Endothelial cell of hepatic sinusoid (primary cell): ENCODE measurements around the gene DCLK3.

Source experiments
- in situ Hi-C: cut with HindIII; loops from 2 replicates; pipeline ENCODE4 v1.10.0; 2017; ENCODE audit warnings: low sequenced_read_pairs

DCLK3 gene

GRCh38 chr3:36765104-36765503, 751 bp upstream of the DCLK3 start:
- in situ Hi-C loops: no loop called here

GRCh38 chr3:36764704-36765038, 318 bp upstream of the DCLK3 start:
- in situ Hi-C loops: no loop called here

- in situ Hi-C loops: no loop called here
Observed at GRCh38 chr3:36762918-36763849, 1.2 kb downstream of the DCLK3 start.

GRCh38 chr3:36761779-36762178, 2.6 kb downstream of the DCLK3 start:
- in situ Hi-C loops: no loop called here

- in situ Hi-C loops: no loop called here
Observed at GRCh38 chr3:36756269-36756668, 8.1 kb downstream of the DCLK3 start.

GRCh38 chr3:36751326-36751725, 13.0 kb downstream of the DCLK3 start:
- in situ Hi-C loops: no loop called here

GRCh38 chr3:36750737-36751136, 13.6 kb downstream of the DCLK3 start:
- in situ Hi-C loops: no loop called here

- in situ Hi-C loops: loop anchor here (5.0 kb wide), 1 partner anchor 58 kb away; no protein-coding TSS in a partner anchor
Observed at GRCh38 chr3:36744763-36745162, 19.6 kb downstream of the DCLK3 start.

- in situ Hi-C loops: loop anchor here (5.0 kb wide), 1 partner anchor 58 kb away; no protein-coding TSS in a partner anchor
Observed at GRCh38 chr3:36743826-36744225, 20.5 kb downstream of the DCLK3 start.

- in situ Hi-C loops: loop anchor here (5.0 kb wide), 1 partner anchor 61 kb away; no protein-coding TSS in a partner anchor
Observed at GRCh38 chr3:36741285-36741684, 23.1 kb downstream of the DCLK3 start.

GRCh38 chr3:36740787-36741186, 23.6 kb downstream of the DCLK3 start:
- in situ Hi-C loops: loop anchor here (5.0 kb wide), 1 partner anchor 62 kb away; no protein-coding TSS in a partner anchor

- in situ Hi-C loops: no loop called here
Observed at GRCh38 chr3:36738702-36739101, 25.7 kb downstream of the DCLK3 start.

GRCh38 chr3:36736301-36736700, 28.1 kb downstream of the DCLK3 start:
- in situ Hi-C loops: no loop called here

GRCh38 chr3:36734742-36735141, 29.6 kb downstream of the DCLK3 start:
- in situ Hi-C loops: no loop called here

- in situ Hi-C loops: no loop called here
Observed at GRCh38 chr3:36733723-36734122, 30.6 kb downstream of the DCLK3 start.

- in situ Hi-C loops: no loop called here
Observed at GRCh38 chr3:36733162-36733696, 31.1 kb downstream of the DCLK3 start.

- in situ Hi-C loops: no loop called here
Observed at GRCh38 chr3:36730966-36731365, 33.4 kb downstream of the DCLK3 start.

GRCh38 chr3:36729204-36730056, 34.9 kb downstream of the DCLK3 start:
- in situ Hi-C loops: no loop called here

GRCh38 chr3:36714343-36715086, 49.8 kb downstream of the DCLK3 start:
- in situ Hi-C loops: loop anchor here (5.0 kb wide), 1 partner anchor 762 kb away; no protein-coding TSS in a partner anchor

GRCh38 chr3:36713904-36714303, 50.4 kb downstream of the DCLK3 start:
- in situ Hi-C loops: loop anchor here (5.0 kb wide), 1 partner anchor 762 kb away; no protein-coding TSS in a partner anchor
